NOMO-1 (cell line): ENCODE measurements around the gene PPP6C.
A peak's percentile ranks its signal among the peaks of the same experiment; 100 is the strongest.
"Not testable (repeated sequence)": the region's sequence is repeated elsewhere in the genome, so short reads cannot be mapped to it uniquely, and the experiment has no call there.

Source experiments
- DNase-seq, 2 experiments: peaks; one replicate each; lab custom pipeline; 2025; ENCODE audit not compliant: unreplicated experiment in 2 of 2; lab: John Stamatoyannopoulos, UW

The PPP6C gene

GRCh38 chr9:125142560-125143376 lies 46.8 kb downstream of the PPP6C start:
- DNase-seq = peak; percentile 1 to 24

DNA sequence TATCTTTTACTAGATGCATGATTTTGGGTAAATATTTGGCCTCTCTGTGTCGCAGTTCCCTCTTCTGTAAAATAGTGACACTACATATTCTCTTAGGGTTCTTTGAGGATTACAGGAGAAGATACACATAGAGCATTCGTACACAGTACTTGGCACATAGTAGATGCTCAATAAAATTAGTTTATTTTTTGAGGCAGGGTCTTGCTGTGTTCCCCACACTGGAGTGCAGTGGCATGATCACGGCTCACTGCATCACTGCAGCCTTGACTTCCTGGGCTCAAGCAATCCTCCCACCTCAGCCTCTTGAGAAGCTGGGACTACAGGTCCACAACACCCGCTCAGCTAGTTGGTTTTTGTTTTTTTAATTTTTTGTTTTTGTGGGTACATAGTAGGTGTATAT lies 47.9 kb downstream of the PPP6C start:
- DNase-seq = no peak

DNA sequence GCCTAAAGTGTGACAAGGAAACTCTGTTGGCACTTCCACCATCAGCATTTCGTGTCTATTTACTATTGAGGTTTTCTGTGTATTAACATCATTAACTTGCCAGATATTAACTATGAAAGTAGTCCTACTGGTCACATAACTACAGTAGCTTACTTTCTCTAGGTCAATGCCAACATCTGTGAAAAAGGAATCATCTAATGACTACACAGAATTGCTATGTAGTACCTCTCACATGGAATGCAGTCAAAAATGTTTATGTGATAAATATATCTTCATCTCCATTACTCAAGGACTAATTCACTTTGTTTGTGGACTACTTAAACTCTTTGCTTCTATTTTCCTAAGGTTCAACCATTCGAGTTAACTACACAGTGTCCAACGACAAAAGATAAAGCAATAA lies 48.4 kb downstream of the PPP6C start:
- DNase-seq = no peak

DNA sequence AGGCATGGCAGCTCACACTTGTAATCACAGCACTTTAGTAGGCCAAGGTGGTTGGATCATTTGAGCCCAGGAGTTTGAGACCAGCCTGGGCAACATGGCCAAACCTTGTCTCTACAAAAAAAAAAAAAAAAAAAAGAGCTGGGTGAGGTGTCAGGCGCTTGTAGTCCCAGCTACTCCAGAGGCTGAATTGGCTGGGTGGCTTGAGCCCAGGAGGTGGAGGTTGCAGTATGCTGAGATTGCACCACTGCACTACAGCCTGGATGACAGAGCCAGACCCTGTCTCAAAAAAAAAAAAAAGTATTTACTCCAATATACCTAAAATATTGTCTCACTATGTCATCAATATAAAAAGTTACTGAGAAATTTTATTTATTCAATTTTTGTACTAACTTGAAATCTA lies 49.0 kb downstream of the PPP6C start:
- DNase-seq = no peak

- DNase-seq = no peak
Measured at GRCh38 chr9:125137200-125137599, 52.4 kb downstream of the PPP6C start.

GRCh38 chr9:125134976-125135375 lies 54.6 kb downstream of the PPP6C start:
- no peak for DNase-seq

GRCh38 chr9:125133403-125134329 lies 55.9 kb downstream of the PPP6C start:
- no peak for DNase-seq

- no peak for DNase-seq
Measured at GRCh38 chr9:125131778-125132177, 57.8 kb downstream of the PPP6C start.

- DNase-seq = peak; percentile 78 to 81
Measured at GRCh38 chr9:125126019-125126746, 63.4 kb downstream of the PPP6C start.

DNA sequence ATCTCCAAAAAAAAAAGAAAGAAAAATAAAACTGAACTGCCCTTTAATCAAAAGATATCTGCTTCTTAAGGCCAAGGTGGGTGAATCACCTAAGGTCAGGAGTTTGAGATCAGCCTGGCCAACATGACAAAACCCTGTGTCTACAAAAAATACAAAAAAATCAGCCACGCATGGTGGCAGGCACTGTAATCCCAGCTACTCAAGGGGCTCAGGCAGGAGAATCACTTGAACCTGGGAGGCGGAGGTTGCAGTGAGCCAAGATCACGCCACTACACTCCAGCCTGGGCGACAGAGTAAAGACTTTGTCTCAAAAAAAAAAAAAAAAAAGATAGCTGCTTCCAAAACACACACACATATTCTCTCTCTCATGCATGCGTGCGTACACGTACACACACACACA lies 64.1 kb downstream of the PPP6C start:
- DNase-seq = no peak

GRCh38 chr9:125121146-125121545 lies 68.5 kb downstream of the PPP6C start:
- no peak for DNase-seq

DNA sequence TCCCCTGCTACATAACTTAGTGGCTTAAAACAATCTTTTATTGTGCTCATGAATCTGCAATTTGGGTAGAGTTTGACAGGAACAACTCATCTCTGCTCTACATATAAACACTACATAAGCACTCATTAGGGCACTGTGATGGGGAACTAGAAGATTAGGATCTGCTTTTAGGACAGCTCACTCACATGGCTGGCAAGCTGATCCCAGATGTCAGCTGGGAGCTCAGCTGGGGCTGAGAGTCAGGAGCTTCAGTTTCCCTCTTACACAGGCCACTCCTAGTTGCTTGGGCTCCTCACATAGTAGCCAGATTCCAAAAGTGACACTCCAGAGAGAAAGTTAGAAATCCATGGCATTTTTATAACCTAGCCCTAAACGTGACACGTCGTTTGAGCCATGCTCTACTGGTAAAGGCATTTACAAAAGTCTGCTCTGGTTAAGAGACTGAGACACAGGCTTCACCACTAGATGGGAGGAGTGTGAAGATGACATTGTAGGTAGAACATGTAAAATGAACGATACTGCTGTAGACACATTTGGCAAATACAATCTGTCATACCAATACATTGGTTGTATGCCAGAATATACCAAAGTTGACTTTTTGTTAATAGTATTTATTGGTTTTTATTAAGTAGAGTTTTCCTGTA lies 69.8 kb downstream of the PPP6C start:
- DNase-seq = no peak

DNA sequence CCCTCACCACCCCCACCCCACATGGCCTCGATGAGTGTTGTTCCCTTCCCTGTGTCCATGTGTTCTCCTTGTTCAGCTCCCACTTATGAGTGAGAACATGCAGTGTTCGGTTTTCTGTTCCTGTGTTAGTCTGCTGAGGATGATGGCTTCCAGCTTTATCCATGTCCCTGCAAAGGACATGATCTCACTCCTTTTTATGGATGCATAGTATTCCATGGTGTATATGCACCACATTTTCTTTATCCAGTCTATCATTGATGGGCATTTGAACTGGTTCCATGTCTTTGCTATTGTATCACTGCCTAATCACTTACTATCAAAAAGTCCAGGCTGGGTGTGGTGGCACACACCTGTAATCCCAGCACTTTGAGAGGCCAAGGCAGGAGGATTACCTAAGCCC lies 70.9 kb downstream of the PPP6C start:
- not testable (repeated sequence) for DNase-seq

- DNase-seq = not testable (repeated sequence)
Measured at GRCh38 chr9:125114503-125114902, 75.1 kb downstream of the PPP6C start.

DNA sequence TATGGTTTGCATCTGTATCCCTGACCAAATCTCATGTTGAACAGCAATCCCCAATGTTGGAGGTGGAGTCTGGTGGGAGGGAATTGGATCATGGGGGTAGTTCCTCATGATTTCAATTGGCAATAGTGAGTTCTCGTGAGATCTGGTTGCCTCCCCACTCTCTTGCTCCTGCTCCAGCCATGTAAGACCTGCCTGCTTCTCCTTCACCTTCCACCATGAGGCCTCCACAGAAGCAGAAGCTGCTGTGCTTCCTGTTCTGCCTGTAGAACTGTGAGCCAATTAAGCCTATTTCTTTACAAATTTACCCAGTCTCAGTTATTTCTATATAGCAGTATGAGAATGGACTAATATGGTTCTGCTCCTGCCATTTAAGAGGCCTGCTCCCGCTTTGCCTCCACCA lies 79.1 kb downstream of the PPP6C start:
- peak in 1 of 2 experiments; percentile 16 for DNase-seq

DNA sequence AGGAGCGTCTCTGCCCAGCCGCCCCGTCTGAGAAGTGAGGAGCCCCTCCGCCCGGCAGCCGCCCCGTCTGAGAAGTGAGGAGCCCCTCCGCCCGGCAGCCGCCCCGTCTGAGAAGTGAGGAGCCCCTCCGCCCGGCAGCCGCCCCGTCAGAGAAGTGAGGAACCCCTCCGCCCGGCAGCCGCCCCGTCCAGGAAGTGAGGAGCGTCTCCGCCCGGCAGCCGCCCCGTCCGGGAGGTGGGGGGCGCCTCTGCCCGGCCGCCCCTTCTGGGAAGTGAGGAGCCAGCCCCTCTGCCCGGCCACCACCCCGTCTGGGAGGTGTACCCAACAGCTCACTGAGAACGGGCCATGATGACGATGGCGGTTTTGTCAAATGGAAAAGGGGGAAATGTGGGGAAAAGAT lies 81.1 kb downstream of the PPP6C start:
- DNase-seq = not testable (repeated sequence)

GRCh38 chr9:125106285-125106893 lies 83.2 kb downstream of the PPP6C start:
- DNase-seq = no peak

DNA sequence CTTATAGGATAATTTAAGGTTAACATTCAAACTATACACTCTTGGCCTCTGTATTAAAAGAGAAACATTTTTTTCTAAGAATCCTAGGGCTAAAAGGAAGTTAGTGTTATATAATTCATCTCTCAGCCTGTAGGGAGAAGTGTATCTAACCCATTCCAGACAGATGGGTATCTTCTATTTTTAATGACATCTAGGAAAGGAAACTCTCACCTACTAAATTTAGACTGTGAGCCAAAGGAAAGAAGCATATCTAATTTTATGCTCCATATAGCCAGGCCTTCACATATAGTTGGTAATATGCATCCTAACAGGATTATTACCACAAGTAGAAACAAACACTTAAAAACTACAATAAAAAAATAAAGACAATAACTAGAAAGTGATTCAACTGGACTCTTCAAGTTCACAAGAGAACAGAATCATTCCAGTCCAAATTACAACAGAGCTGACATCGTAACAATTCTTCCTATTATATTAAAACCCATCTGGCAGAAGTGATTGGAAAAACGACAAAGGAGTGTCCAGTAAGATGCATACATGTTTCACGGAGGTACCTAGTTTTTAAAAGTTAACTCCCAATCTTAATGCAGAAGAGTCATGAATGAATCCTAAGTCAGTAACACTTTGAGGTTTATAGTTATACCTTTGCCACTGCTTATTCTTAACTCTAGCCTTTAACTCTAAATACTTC lies 85.7 kb downstream of the PPP6C start:
- DNase-seq = no peak

DNA sequence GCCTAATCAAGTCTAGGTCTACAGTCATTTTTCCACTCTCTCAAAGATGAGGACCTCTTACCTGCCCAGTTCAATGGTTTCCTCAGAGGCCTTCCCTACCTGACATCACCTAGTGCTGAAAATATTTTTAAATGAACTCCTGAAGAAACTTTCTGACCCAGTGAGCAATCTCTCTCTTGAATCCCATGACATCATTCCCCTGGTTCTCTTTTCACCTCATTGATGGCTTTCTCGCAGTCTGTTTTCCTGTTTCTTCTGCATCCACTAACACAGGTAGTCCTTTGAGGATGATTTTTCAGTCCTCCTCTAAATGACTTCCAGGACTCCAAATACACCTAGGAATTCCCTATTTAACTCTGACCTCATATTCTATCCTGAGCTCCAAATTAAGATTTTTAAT lies 86.6 kb downstream of the PPP6C start:
- no peak for DNase-seq

- DNase-seq = no peak
Measured at GRCh38 chr9:125100822-125101221, 88.8 kb downstream of the PPP6C start.
